ENCODE data around the gene EDIL3. TPM values are rescaled to one million over a fixed set of nuclear protein-coding genes. Genes with fewer than 3 reads are reported as not detected.

EDIL3 gene
- total RNA-seq, 1 experiment from 2014 or later: 0.32 TPM

GRCh38 chr5:83914199-83914598 is 470.5 kb downstream of the EDIL3 start:
- no TSS peak for BruUV-seq (replicated peaks)
- Histone ChIP-seq H3K36me3 (ENCODE audit: control insufficient read depth in 1 of 2, insufficient read depth in 2 of 2, low read length in 2 of 2) (no peaks in the 10 kb centered on the region), H3K27ac (ENCODE audit: low read depth, low read length) (no peak overlapping the region), H2AFZ (ENCODE audit: low read depth, low read length, poor library complexity, severe bottlenecking) (no peak overlapping the region), H3K9me2 (ENCODE audit: insufficient read depth) (no peaks in the 10 kb centered on the region), H3K79me2 (ENCODE audit: insufficient read depth, low read length) (no peaks in the 10 kb centered on the region), H3K4me2 (ENCODE audit: low read length) (no peak overlapping the region), H3K4me3 (replicated peaks in 1 of 2; ENCODE audit: low read depth in 1 of 2, low read length in 2 of 2) (no peak overlapping the region), H3K9ac (ENCODE audit: low read length) (no peak overlapping the region), H3K4me1 (ENCODE audit: control insufficient read depth in 1 of 2, insufficient read depth in 2 of 2, low read length in 2 of 2) (no peaks in the 10 kb centered on the region), H4K20me1 (ENCODE audit: insufficient read depth) (no peaks in the 10 kb centered on the region), H3K9me3 (ENCODE audit: control insufficient read depth in 1 of 2, insufficient read depth in 1 of 2, low read depth in 1 of 2, low read length in 2 of 2) (no peaks in the 10 kb centered on the region), H3K27me3 (ENCODE audit: insufficient read depth, low read length) (no peaks in the 10 kb centered on the region)
- intact Hi-C loops (cut with micrococcal nuclease): no loop called here
- CTCF ChIA-PET: no interaction called here
- POLR2A ChIA-PET: no interaction called here
- no peak for DNase-seq (ENCODE audit: low read depth, low spot score)
- RAD21 ChIA-PET (ENCODE audit: low non-redundant PET in 1 of 2, low total read pairs in 2 of 2, uncharacterized antibody in 2 of 2, unreplicated experiment in 2 of 2): no interaction called here
- ATAC-seq: no peak
- TF ChIP-seq EGR1 (IDR thresholded peaks at IDR 0.05; ENCODE audit: low read depth) (no peak), SP1 (IDR thresholded peaks at IDR 0.05; ENCODE audit: low read depth) (no peak), ELF1 (IDR thresholded peaks at IDR 0.05; ENCODE audit: borderline replicate concordance, low read depth) (no peak), CBX3 (IDR thresholded peaks at IDR 0.05; ENCODE audit: low read depth) (no peak), ZFX (IDR thresholded peaks at IDR 0.05) (no peak), ZBTB33 (IDR thresholded peaks at IDR 0.05; ENCODE audit: extremely low read depth, insufficient replicate concordance, low read length) (no peak), EZH2phosphoT487 (IDR thresholded peaks at IDR 0.05; ENCODE audit: borderline replicate concordance) (no peak), EZH2 (IDR thresholded peaks at IDR 0.05) (no peak), REST (IDR thresholded peaks at IDR 0.05; ENCODE audit: low read depth) (no peak), TCF7L2 (IDR thresholded peaks at IDR 0.05; ENCODE audit: borderline replicate concordance, extremely low read depth, insufficient read depth, insufficient read length) (no peak), POLR2A (IDR thresholded peaks at IDR 0.05; ENCODE audit: borderline replicate concordance, extremely low read depth, insufficient read depth, insufficient read length) (no peak), SRF (IDR thresholded peaks at IDR 0.05; ENCODE audit: low read depth) (no peak), RAD21 (IDR thresholded peaks at IDR 0.05; ENCODE audit: low read depth) (no peak), YY1 (IDR thresholded peaks at IDR 0.05; ENCODE audit: extremely low read depth, insufficient replicate concordance, low read depth, low read length) (no peak), CTCF (IDR thresholded peaks at IDR 0.05 in 2 of 3, conservative IDR thresholded peaks at IDR 0.05 in 1 of 3; ENCODE audit: borderline replicate concordance in 1 of 3, insufficient read depth in 1 of 3, low read depth in 2 of 3, low read length in 2 of 3) (no peak), MAX (IDR thresholded peaks at IDR 0.05) (no peak), ATF3 (IDR thresholded peaks at IDR 0.05) (no peak), CEBPB (IDR thresholded peaks at IDR 0.05; ENCODE audit: low read depth) (no peak), JUND (IDR thresholded peaks at IDR 0.05) (no peak), SIN3A (IDR thresholded peaks at IDR 0.05; ENCODE audit: low read depth) (no peak)

Data from HCT116 (cell line).